NOMO-1 treated with dmso at 0.1 percent for 144 hours (cell line): ENCODE data around the gene PRR9.
"Not testable (repeated sequence)": the region's sequence is repeated elsewhere in the genome, so short reads cannot be mapped to it uniquely, and the experiment has no call there.

Experiments used
- DNase-seq: peaks from one replicate; lab custom pipeline; 2025; ENCODE audit not compliant: unreplicated experiment; lab: John Stamatoyannopoulos, UW

PRR9 gene, protein sequence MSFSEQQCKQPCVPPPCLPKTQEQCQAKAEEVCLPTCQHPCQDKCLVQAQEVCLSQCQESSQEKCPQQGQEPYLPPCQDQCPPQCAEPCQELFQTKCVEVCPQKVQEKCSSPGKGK

DNA sequence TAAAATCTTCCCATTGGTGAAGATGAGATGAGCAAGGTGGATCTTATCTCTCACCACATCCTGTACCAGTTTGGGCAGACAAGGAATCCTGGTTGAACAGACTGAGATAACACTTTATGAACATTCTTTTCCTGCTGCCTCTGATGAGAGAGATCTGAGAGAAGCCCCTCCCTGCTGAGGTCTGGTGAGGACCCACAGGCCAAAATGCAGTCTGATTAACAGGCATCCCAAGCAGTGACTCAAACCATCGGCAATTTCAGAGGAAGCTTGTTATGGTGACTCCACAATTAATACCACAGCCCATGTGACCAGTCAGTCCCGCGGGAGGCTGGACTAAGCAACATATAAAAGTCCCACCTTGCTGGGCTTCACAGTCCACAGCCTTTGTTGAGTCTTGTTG, at the start of gene PRR9:
TSS of gene PRR9 (plus strand) at position 373 of the 400 bp plus-strand sequence. CDS start 561 bp downstream, outside the sequence.
- DNase-seq: no peak

DNA sequence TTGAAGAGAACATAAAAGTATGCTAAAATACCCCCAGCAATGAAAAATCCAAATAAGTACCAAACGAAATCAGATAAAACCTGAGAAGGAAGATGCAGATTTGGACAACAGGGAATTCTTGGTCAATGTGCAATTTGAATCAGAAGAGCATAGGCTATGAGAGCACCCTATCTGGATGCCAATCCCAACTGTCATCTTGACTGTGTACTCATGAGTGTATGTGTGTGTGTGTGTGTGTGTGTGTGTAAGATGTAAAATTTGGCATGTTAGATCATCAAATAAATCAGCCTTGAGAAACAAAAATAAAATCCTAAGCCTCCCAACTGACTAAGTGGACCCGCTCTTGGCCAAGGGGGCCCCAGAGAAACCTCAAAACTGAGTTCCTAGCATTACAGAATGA, 48.7 kb upstream of the PRR9 start:
- DNase-seq: no peak

DNA sequence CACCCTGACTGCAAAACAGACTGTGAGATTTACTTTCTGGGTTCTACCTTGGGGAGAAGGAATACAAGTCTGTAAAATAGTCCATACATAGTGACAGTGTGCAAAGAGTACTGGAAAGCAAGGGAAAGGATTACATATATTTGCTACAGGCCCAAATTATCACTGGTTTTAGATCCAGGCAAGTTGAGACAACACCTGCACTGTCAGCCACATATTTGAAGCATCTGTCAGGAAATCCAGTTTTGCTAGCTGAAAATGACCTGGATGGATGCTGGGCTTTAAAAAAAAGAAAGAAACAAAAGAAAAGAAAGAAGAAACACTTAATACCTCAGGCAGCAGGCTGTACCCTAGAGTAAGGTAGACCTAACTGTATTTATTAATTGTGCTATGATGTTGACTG, 42.8 kb upstream of the PRR9 start:
- DNase-seq: no peak

DNA sequence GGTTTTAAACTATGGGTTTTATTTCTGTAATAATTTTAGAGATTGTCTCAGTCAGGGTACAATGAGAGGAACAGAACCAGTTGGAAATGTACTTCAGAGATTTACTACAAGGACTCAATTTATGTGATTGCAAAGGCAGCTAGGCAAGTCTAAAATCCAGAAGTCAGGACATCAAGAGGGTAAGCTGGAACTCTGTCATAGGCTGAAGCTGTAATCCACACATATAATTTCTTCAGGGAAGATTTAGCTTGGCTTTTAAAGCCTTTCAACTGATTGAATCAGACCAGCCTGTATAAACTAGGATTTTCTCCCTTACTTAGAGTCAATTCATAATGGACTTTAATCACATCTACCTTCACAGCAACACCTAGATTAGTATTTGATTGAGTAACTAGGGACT, 38.5 kb upstream of the PRR9 start:
- DNase-seq: no peak

DNA sequence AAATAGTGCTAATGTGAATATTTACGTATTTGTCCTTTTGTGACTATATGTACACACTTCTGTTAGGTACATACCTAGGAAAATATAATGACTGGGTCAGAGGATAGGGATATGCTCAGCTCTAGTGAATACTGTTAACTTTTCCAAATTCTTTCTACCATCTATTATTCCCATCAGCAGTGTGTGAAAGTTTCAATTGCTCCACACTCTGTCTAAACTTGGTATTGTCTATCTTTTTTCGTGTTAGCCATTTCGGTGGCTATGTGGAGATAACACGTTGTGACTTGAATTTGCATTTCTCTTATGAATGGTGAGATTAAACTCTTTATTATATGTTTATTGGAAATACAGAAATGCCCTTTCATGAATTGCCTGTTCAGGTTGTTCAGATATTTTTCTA, 36.8 kb upstream of the PRR9 start:
- DNase-seq: no peak

DNA sequence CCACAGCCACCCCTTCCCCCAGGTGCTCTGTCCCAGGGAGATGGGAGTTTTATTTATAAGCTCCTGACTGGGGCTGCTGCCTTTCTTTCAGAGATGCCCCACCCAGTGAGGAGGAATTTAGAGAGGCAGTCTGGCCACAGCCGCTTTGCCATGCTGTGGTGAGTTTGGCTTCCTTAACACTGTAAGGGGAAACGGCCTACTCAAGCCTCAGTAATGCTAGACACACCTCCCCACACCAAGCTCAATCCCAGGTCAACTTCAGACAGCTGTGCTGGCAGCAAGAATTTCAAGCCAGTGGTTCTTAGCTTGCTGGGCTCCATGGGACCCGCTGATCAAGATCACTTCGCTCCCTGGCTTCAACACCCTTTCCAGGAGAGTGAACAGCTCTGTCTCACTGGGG, 29.1 kb upstream of the PRR9 start:
- DNase-seq: not testable (repeated sequence)

DNA sequence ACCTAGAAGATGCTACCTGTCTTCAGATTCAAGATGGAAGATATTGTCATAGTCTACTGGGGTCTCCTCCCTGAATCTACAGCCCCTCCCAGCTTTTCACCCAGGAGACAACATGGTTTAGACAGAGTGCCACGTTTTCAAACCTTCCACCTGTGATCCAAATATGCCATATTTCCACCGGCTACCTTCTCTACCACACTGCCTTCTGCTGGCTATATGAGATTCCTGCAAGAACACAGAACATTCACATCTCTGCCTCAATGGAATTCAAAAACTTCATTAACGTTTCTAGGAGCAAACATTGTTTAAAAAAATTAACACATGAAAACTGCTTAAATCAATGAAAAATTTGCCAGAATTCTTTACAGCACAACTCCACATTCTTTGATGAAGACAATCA, 27.0 kb upstream of the PRR9 start:
- no peak for DNase-seq

DNA sequence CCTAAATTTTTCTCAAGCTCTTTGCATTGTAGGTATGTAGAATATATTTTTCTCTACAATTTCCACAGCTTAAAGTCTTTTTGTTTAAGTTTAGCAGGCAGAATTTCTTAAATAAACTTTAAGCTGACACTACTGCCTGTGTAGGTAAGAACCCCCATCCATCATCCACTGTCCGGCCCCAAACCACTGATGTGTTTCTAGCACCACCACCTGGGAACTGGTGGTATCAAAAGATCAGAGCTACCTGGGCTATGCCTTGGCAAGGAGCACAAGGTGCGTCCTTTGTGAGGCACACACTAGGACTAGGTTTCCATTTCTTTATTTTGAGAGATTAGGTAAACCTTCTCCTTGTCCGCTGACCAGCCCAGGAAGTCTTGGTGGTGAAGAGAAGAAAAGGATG, 24.7 kb upstream of the PRR9 start:
- DNase-seq: no peak

DNA sequence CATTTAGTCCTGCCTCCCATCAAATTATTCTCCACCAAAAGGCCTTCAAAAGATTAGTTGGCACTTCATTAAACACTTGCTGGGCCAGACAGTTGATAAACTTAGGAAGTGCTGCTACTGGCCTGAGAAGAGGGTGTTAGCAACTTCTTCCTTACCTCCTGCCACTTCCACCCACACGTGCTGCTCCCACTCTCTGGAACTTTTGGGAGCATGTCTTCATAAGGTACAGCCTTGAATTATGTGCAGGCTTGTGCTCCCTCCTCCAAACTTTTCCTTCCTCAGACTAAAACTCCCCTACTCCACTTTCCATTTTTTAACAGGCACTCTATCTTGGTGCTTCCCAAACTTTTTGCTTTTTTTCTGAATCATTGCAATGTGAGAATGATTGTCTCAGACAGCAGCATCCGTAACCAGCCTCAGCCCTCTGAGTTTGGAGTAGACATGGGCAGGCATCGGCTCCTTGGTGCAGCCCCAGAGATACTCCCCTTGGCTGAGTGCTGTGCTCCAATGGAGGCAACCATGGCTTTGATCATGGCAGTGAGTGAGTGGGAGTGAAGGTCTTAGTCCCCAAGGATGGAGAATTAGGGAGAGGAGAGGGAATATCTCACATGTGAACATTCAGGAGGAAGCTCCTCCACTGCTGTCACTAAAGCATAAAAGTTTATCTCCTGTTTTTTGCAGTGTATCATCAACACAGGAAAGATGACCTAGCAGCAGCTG, 22.9 kb upstream of the PRR9 start:
- no peak for DNase-seq

DNA sequence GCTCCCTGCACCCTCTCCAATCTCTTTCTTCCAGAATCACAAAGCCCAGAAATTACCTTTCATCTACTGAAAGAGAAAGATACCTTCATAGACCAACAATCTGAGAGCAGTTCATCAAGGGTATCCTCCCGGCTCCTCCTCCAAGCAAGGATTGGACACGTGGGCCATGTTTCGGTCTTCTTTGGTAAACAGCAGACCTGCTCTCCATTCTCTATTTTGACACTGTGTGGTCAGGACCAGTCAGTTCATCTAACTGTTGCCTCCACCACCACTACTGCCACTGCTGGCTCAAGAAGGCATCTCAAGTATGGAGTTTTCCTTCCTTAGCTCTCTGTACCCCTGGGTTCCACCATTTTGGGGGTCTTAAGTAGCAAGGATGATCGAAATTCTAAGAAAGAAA, 22.2 kb upstream of the PRR9 start:
- no peak for DNase-seq

DNA sequence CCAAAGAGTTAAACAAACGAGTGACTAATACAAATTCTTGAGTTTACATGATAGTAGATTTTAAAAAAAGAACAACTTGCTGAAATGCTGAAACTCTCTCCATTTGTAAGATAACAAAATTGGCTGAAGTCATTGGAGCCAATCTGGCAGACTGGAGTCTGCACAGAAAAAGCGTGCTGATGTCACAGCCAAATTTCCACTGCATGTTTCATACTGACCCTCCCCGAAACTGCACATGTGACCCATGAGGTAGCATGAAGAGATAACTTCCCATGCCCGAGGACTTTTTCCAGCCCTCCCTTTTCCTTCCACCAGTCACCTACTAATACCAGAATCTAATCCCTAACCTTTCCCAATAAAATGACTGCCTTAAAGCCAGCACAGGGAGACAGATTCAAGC, 15.4 kb upstream of the PRR9 start:
- DNase-seq: no peak

DNA sequence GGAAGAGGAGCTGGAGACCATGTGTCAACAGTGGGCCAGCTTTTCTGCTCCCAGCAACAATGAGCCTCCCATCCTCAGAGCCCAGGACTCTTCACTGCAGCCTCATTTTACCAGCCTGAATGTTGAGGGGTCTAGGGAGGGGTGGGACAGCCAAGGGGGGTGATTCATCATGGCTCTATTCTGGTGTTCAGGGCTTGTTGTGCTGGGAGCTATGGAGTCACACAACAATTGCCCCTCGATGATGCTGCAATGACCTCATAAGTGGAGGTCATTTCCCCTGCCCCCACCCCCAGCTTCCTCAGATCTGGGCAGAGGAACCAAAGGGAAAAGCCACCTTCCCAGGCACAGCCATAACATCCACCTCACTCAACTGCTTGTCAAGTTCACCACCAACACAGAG, 14.3 kb upstream of the PRR9 start, which contains the start of gene LELP1:
TSS of gene LELP1 (plus strand) at position 301 of the 400 bp plus-strand sequence. CDS start 1,278 bp downstream, outside the sequence.
- DNase-seq: no peak

DNA sequence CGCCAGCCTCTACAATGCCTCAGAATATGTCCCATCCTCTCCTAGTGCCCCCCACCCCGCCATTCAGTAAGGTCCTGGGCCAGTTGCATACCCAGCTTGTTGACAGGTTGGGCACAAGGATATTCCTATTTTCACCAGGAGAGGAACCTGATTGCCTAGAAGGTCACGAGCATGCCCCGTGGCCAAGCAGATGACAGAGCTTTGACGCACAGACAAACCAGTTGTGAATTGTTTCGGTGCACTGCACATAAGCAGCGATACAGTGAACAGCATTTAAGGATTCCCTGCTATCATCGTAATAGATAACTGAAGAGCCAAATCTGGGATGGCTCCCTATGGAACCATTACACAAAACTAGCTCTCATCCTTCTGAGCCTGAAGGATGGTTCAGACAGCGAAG, 10.8 kb upstream of the PRR9 start:
- no peak for DNase-seq

DNA sequence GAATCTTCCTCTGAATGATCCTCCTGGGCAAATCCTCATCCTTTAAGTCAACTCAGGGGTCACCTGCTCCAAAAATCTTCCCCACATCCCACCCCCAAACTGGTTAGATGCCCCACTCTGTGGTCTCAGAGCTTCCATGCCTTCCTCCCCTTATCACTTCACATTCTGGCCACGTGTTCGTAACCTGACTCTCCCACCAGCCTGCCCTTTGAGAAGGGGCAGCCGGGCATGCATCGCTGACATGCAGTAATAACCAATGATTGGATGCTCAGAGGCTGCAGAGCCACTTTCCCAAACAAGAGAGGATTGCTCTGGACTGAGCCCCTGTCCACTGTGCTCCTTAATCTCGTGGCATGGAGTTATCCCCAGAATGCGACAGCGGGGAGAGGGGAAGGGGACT, 7.2 kb upstream of the PRR9 start:
- DNase-seq: no peak

DNA sequence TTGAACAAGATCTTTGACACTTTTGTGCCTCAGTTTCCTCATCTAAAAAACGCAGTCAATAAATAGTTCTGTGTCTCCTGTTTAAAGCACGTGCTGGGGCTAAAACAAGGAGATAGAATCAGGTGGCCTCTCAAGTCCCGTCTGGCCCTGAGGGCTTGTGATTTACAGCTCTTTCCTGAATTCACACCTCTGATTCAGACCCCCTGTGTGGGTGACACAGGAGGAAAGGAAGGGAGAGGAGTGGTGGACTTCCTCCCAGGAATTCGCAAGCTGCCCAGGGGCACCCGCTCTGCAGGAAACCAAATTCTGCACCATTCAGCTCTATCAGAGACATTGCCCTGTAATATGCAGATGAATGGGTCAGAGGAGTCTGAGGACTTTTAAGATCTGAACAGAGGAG, 5.2 kb upstream of the PRR9 start:
- DNase-seq: no peak

DNA sequence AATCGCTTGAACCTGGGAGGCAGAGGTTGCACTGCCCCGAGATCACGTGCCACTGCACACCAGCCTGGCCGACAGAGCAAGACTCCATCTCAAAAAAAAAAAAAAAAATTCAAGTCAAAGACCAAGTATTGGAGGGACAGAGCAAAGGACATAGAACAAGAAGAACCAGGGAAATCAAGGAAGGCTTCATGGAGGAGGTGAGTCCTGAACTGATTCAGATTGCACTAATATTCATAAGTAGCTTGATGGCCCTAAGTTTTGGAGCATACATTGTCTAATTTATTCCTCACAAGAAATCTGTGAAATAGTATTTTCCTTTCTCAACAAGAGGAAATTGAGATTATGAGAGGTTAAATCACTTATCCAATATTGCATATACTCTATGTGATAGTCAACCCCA, 3.9 kb upstream of the PRR9 start:
- no peak for DNase-seq

DNA sequence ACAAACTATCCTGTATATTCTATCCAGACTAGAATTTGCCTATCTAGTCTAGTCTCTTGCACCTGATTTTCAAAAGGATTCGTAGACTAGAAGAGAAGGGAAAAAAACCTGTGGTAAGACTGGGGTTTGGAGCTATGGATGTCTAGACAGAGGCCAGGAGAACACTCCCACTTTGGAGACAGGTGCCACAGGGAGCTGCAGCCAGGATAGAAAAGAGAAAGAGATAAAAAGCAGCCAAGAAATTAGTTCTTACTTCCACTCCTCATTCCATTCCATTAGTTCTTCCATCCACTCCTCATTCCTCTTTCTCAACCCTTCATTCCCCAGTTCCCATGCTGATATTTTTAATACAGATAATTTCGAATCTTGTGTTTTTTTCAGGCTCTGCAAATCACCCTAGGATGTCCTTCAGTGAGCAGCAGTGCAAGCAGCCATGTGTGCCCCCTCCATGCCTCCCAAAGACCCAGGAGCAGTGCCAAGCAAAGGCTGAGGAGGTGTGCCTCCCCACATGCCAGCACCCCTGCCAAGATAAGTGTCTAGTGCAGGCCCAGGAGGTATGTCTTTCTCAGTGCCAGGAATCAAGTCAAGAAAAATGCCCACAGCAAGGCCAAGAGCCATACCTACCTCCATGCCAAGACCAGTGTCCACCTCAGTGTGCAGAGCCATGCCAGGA, 496 bp downstream of the PRR9 start:
- no peak for DNase-seq

DNA sequence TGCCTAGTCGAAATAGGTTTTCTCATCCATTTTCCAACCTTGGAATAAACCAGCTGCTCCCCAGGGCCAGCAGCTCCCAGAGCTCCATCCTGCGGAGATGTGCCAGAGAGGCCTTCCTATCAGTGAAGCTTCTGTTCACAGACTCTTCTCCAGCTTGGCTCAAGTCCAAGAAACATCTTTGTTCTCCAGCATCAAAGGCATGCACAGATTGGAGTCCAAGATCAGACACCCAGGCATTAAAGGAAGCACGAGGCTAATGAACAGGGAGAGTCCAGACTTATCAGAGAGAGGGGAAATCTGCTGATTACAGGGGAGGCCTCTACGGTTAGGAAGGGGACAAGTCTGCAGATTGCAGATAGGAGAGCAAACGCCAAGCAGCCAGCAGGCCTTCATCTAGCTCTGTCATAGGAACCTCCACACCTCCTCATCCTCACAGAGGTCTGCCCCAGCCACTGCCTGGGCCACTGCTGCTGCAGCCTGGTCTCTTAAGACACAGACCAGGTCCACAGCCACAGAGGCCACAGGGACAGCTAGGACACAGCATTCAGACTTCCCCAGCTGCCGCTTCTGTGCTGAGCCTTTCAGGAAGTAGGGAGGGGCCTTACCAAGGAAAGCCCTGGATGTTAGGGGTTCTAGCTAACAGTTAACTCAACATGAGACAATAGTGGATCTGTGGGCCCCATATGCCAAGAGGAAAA, 3.4 kb downstream of the PRR9 start:
- no peak for DNase-seq

DNA sequence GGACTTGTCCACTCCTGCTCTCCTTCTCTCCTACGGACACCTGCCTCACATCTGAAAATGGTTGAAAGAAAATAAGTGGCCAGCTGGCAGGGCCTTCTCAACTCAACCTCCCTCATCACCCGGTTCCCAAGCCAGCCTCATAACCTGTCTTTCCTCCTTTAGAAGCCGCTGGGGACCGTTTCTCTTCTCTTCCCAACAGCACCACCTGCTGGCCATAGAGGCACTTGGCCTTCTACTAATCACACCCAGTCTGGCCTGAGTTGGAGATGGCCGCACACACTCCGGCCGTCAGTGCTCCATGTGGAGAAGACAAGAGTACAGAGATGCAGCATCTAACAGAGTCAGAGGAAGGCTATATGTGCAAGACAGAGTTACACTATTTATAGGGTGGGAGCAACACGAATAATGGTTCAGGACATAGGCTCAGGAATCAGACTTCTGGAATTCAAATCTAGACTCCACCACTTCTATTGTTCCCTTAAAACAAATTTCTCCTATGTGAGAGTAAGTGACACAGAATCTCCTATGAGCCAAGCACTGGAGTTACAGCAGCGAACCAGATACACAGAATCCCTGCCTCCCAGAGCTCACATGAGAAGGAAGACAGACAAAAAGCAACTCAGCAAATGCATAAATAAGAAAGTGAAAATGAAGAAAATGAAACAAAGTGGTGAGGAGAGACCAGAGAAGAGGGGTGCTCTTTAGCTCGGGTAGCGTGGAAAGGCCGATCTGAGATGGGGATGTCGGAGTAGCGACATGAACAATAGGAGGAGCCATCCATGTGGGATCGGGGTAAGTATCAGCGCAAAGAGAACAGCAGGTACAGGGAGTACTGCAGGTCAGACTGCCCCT, 5.9 kb downstream of the PRR9 start:
- not testable (repeated sequence) for DNase-seq

DNA sequence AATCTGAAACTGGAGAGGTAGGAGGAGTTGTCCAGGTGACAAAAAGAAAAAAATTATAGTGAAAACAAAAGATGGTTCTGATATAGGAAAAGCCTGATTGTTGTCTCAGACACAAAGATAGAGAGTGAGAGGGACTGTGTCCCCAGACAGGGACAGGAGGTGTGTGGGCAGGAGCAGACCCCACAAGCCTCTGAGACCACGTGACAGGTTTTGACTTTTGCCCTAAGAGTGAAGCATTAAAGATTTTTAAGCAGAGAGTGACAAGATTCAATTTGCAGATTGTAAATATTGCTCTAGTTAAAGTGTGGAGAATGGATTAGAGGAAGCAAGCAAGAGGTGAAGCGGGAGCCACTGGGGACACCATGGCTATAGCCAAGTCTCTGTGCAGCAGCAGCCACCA, 10.4 kb downstream of the PRR9 start:
- DNase-seq: no peak

DNA sequence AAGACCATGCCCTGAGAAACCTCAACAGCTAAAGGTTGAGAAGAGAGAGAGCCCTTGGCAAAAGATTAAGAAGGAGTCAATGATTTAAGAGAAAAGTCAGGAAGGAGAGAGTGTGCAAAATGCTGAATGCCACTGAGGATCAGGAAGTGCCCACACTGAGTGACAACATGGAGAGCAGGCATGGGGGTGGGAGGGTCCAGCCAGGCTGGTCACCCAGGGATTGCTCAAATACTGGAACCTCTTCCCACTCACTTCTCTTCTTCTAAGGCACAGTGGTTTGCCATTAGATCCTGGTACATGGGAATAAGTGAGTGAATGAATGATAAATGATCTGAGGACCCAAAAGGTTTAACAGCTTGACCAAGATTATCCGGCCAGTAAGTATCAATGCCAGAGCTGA, 11.1 kb downstream of the PRR9 start:
- no peak for DNase-seq
